Measurements from ENCODE around the gene TNP1. TPM values are rescaled to one million over a fixed set of nuclear protein-coding genes. Genes with fewer than 3 reads are reported as not detected.

TNP1 gene
- total RNA-seq, 1 donor from 2014 or later = not detected

GRCh38 chr2:216873573-216873972 is 13.7 kb upstream of the TNP1 start:
- no peak for DNase-seq (ENCODE audit: low read depth)

- no peak for DNase-seq (ENCODE audit: low read depth)
Measured at GRCh38 chr2:216872624-216873023, 12.8 kb upstream of the TNP1 start.

- no peak for DNase-seq (ENCODE audit: low read depth)
Measured at GRCh38 chr2:216872040-216872439, 12.2 kb upstream of the TNP1 start.

- DNase-seq (ENCODE audit: low read depth) = no peak
Measured at GRCh38 chr2:216871333-216871934, 11.6 kb upstream of the TNP1 start.

GRCh38 chr2:216870508-216871332 is 10.9 kb upstream of the TNP1 start:
- DNase-seq (ENCODE audit: low read depth) = no peak

GRCh38 chr2:216866515-216867095 is 6.7 kb upstream of the TNP1 start:
- no peak for DNase-seq (ENCODE audit: low read depth)

GRCh38 chr2:216865658-216866057 is 5.8 kb upstream of the TNP1 start:
- no peak for DNase-seq (ENCODE audit: low read depth)

- DNase-seq (ENCODE audit: low read depth) = peak; percentile 15
Measured at GRCh38 chr2:216863946-216864345, 4.1 kb upstream of the TNP1 start.

- no peak for DNase-seq (ENCODE audit: low read depth)
Measured at GRCh38 chr2:216862628-216863398, 2.9 kb upstream of the TNP1 start.

GRCh38 chr2:216860426-216861137 is 718 bp upstream of the TNP1 start:
- DNase-seq (ENCODE audit: low read depth) = no peak

GRCh38 chr2:216858312-216858711 is 1.6 kb downstream of the TNP1 start:
- DNase-seq (ENCODE audit: low read depth) = peak; percentile 36

- DNase-seq (ENCODE audit: low read depth) = peak; percentile 55
Measured at GRCh38 chr2:216857131-216857550, 2.7 kb downstream of the TNP1 start.

GRCh38 chr2:216856406-216857065 is 3.3 kb downstream of the TNP1 start:
- DNase-seq (ENCODE audit: low read depth) = no peak

GRCh38 chr2:216855605-216856004 is 4.3 kb downstream of the TNP1 start:
- DNase-seq (ENCODE audit: low read depth) = no peak

- DNase-seq (ENCODE audit: low read depth) = no peak
Measured at GRCh38 chr2:216855079-216855478, 4.8 kb downstream of the TNP1 start.

GRCh38 chr2:216851486-216852090 is 8.3 kb downstream of the TNP1 start:
- DNase-seq (ENCODE audit: low read depth) = no peak

GRCh38 chr2:216850665-216851322 is 9.1 kb downstream of the TNP1 start:
- DNase-seq (ENCODE audit: low read depth) = no peak

- DNase-seq (ENCODE audit: low read depth) = peak; percentile 29
Measured at GRCh38 chr2:216849987-216850386, 9.9 kb downstream of the TNP1 start.

GRCh38 chr2:216845426-216845825 is 14.4 kb downstream of the TNP1 start:
- no peak for DNase-seq (ENCODE audit: low read depth)

GRCh38 chr2:216842636-216843035 is 17.2 kb downstream of the TNP1 start:
- DNase-seq (ENCODE audit: low read depth) = no peak

Measured in renal cortical epithelial cell (primary cell).